ENCODE data around the gene VGLL4. TPM values are rescaled to one million over a fixed set of nuclear protein-coding genes. Genes with fewer than 3 reads are reported as not detected.
A peak's percentile ranks its signal among the peaks of the same experiment; 100 is the strongest.
"Not testable (repeated sequence)": the region's sequence is repeated elsewhere in the genome, so short reads cannot be mapped to it uniquely, and the experiment has no call there.

The VGLL4 gene
- polyA plus RNA-seq (2013, experiment 1 of 2), result 39.0 TPM
- 46.0 TPM for polyA plus RNA-seq (2013, experiment 2 of 2)

GRCh38 chr3:11643605-11644087, at the start of gene VGLL4:
VGLL4 (minus strand) TSS chr3:11643915; CDS start chr3:11643518, 397 bp downstream.
- Histone ChIP-seq H3K27ac (ENCODE audit: low read depth, low read length) (peak within 1 kb of the TSS; percentile 80), H3K27me3 (ENCODE audit: insufficient read depth, low read length) (no peaks in the 10 kb centered on the region), H3K9ac (ENCODE audit: low read depth, low read length) (peak within 1 kb of the TSS; percentile 92), H3K4me3 (ENCODE audit: low read length) (peak within 1 kb of the TSS; percentile 79), H3K9me3 (ENCODE audit: insufficient read depth, low read depth, low read length) (no peaks in the 10 kb centered on the region), H3K4me1 (ENCODE audit: insufficient read depth, low read length) (peaks cover 27% of the 10 kb centered on the region), H3K36me3 (ENCODE audit: insufficient read depth, low read length) (no peaks in the 10 kb centered on the region)
- under 1% methylated on average over 24 of the region's 24 CpGs for WGBS

- Histone ChIP-seq H3K4me3 (ENCODE audit: low read length) (no peak overlapping the region), H3K4me1 (ENCODE audit: insufficient read depth, low read length) (peaks cover 26% of the 10 kb centered on the region), H3K9ac (ENCODE audit: low read depth, low read length) (no peak overlapping the region), H3K27me3 (ENCODE audit: insufficient read depth, low read length) (no peaks in the 10 kb centered on the region), H3K27ac (ENCODE audit: low read depth, low read length) (no peak overlapping the region), H3K36me3 (ENCODE audit: insufficient read depth, low read length) (no peaks in the 10 kb centered on the region), H3K9me3 (ENCODE audit: insufficient read depth, low read depth, low read length) (no peaks in the 10 kb centered on the region)
- 62% methylated on average over 5 of the region's 5 CpGs for WGBS
These were observed 48.8 kb upstream of the VGLL4 start for GRCh38 chr3:11692532-11692813.

GRCh38 chr3:11691767-11692531, 48.2 kb upstream of the VGLL4 start:
- no peak overlapping the region for H3K9ac ChIP-seq (ENCODE audit: low read depth, low read length)
- WGBS, result 99% methylated on average over 3 of the region's 3 CpGs

GRCh38 chr3:11690863-11691766, 47.4 kb upstream of the VGLL4 start:
- no peak overlapping the region for H3K4me3 ChIP-seq (ENCODE audit: low read length)
- no peak overlapping the region for H3K27ac ChIP-seq (ENCODE audit: low read depth, low read length)
- H3K4me1 ChIP-seq (ENCODE audit: insufficient read depth, low read length), result peaks cover 26% of the 10 kb centered on the region
- H3K9me3 ChIP-seq (ENCODE audit: insufficient read depth, low read depth, low read length), result no peaks in the 10 kb centered on the region
- WGBS, result 71% methylated on average over 6 of the region's 8 CpGs
- H3K36me3 ChIP-seq (ENCODE audit: insufficient read depth, low read length), result no peaks in the 10 kb centered on the region
- no peaks in the 10 kb centered on the region for H3K27me3 ChIP-seq (ENCODE audit: insufficient read depth, low read length)
- no peak overlapping the region for H3K9ac ChIP-seq (ENCODE audit: low read depth, low read length)

More at GRCh38 chr3:11691767-11692531, 48.2 kb upstream of the VGLL4 start:
- Histone ChIP-seq H3K4me1 (ENCODE audit: insufficient read depth, low read length) (peaks cover 26% of the 10 kb centered on the region), H3K27ac (ENCODE audit: low read depth, low read length) (no peak overlapping the region), H3K9me3 (ENCODE audit: insufficient read depth, low read depth, low read length) (no peaks in the 10 kb centered on the region), H3K36me3 (ENCODE audit: insufficient read depth, low read length) (no peaks in the 10 kb centered on the region), H3K4me3 (ENCODE audit: low read length) (no peak overlapping the region), H3K27me3 (ENCODE audit: insufficient read depth, low read length) (no peaks in the 10 kb centered on the region)

GRCh38 chr3:11689749-11690148, 46.0 kb upstream of the VGLL4 start:
- 58% methylated on average over 7 of the region's 8 CpGs for WGBS
- no peak overlapping the region for H3K27ac ChIP-seq (ENCODE audit: low read depth, low read length)
- peaks cover 26% of the 10 kb centered on the region for H3K4me1 ChIP-seq (ENCODE audit: insufficient read depth, low read length)
- no peaks in the 10 kb centered on the region for H3K27me3 ChIP-seq (ENCODE audit: insufficient read depth, low read length)
- H3K9ac ChIP-seq (ENCODE audit: low read depth, low read length), result no peak overlapping the region
- H3K9me3 ChIP-seq (ENCODE audit: insufficient read depth, low read depth, low read length), result no peaks in the 10 kb centered on the region
- H3K36me3 ChIP-seq (ENCODE audit: insufficient read depth, low read length), result no peaks in the 10 kb centered on the region
- H3K4me3 ChIP-seq (ENCODE audit: low read length), result no peak overlapping the region

- not testable (repeated sequence) for H3K27ac ChIP-seq (ENCODE audit: low read depth, low read length); H3K4me3 ChIP-seq (ENCODE audit: low read length); H3K27me3 ChIP-seq (ENCODE audit: insufficient read depth, low read length); H3K9ac ChIP-seq (ENCODE audit: low read depth, low read length); H3K4me1 ChIP-seq (ENCODE audit: insufficient read depth, low read length); H3K36me3 ChIP-seq (ENCODE audit: insufficient read depth, low read length); H3K9me3 ChIP-seq (ENCODE audit: insufficient read depth, low read depth, low read length)
- WGBS, result 90% methylated on average over 6 of the region's 6 CpGs
These were observed 41.3 kb upstream of the VGLL4 start for GRCh38 chr3:11684980-11685379.

GRCh38 chr3:11680509-11680908, 36.8 kb upstream of the VGLL4 start:
- Histone ChIP-seq H3K27me3 (ENCODE audit: insufficient read depth, low read length) (no peaks in the 10 kb centered on the region), H3K4me1 (ENCODE audit: insufficient read depth, low read length) (no peaks in the 10 kb centered on the region), H3K36me3 (ENCODE audit: insufficient read depth, low read length) (no peaks in the 10 kb centered on the region), H3K9me3 (ENCODE audit: insufficient read depth, low read depth, low read length) (no peaks in the 10 kb centered on the region), H3K4me3 (ENCODE audit: low read length) (no peak overlapping the region), H3K27ac (ENCODE audit: low read depth, low read length) (no peak overlapping the region), H3K9ac (ENCODE audit: low read depth, low read length) (no peak overlapping the region)
- 87% methylated on average over 12 of the region's 14 CpGs for WGBS

GRCh38 chr3:11679964-11680363, 36.2 kb upstream of the VGLL4 start:
- Histone ChIP-seq H3K9ac (ENCODE audit: low read depth, low read length) (no peak overlapping the region), H3K4me3 (ENCODE audit: low read length) (no peak overlapping the region), H3K27me3 (ENCODE audit: insufficient read depth, low read length) (no peaks in the 10 kb centered on the region), H3K27ac (ENCODE audit: low read depth, low read length) (no peak overlapping the region), H3K36me3 (ENCODE audit: insufficient read depth, low read length) (no peaks in the 10 kb centered on the region), H3K4me1 (ENCODE audit: insufficient read depth, low read length) (no peaks in the 10 kb centered on the region), H3K9me3 (ENCODE audit: insufficient read depth, low read depth, low read length) (no peaks in the 10 kb centered on the region)
- WGBS, result 91% methylated on average over 5 of the region's 5 CpGs

GRCh38 chr3:11672363-11672762, 28.6 kb upstream of the VGLL4 start:
- Histone ChIP-seq H3K36me3 (ENCODE audit: insufficient read depth, low read length) (no peaks in the 10 kb centered on the region), H3K9ac (ENCODE audit: low read depth, low read length) (no peak overlapping the region), H3K27ac (ENCODE audit: low read depth, low read length) (no peak overlapping the region)

GRCh38 chr3:11671648-11672100, 28.0 kb upstream of the VGLL4 start:
- H3K27ac ChIP-seq (ENCODE audit: low read depth, low read length), result no peak overlapping the region

More at GRCh38 chr3:11672363-11672762, 28.6 kb upstream of the VGLL4 start:
- Histone ChIP-seq H3K4me3 (ENCODE audit: low read length) (no peak overlapping the region), H3K4me1 (ENCODE audit: insufficient read depth, low read length) (peaks cover 12% of the 10 kb centered on the region; the same call in 1 of the 2 replicates), H3K9me3 (ENCODE audit: insufficient read depth, low read depth, low read length) (no peaks in the 10 kb centered on the region), H3K27me3 (ENCODE audit: insufficient read depth, low read length) (no peaks in the 10 kb centered on the region)
- WGBS, result 93% methylated on average over 3 of the region's 3 CpGs

More at GRCh38 chr3:11671648-11672100, 28.0 kb upstream of the VGLL4 start:
- H3K4me1 ChIP-seq (ENCODE audit: insufficient read depth, low read length), result peaks cover 12% of the 10 kb centered on the region; the same call in 1 of the 2 replicates
- H3K36me3 ChIP-seq (ENCODE audit: insufficient read depth, low read length), result no peaks in the 10 kb centered on the region
- H3K27me3 ChIP-seq (ENCODE audit: insufficient read depth, low read length), result no peaks in the 10 kb centered on the region
- H3K9ac ChIP-seq (ENCODE audit: low read depth, low read length), result no peak overlapping the region
- H3K9me3 ChIP-seq (ENCODE audit: insufficient read depth, low read depth, low read length), result no peaks in the 10 kb centered on the region
- WGBS, result 87% methylated on average over 4 of the region's 4 CpGs
- H3K4me3 ChIP-seq (ENCODE audit: low read length), result no peak overlapping the region

All from HUES64 (cell line).